GM19043 (cell line): ENCODE measurements around the gene ARHGAP22.

ENCODE experiments used
- ATAC-seq: cut with Tn5 transposase; IDR thresholded peaks from one replicate; pipeline ENCODE4 v1.9.1; 2021; ENCODE audit warnings: low read depth; ENCODE audit not compliant: unreplicated experiment

The ARHGAP22 gene

GRCh38 chr10:48535416-48536155 lies 69.3 kb downstream of the ARHGAP22 start:
- no peak for ATAC-seq

- ATAC-seq = no peak
These were observed 70.7 kb downstream of the ARHGAP22 start for GRCh38 chr10:48533951-48534720.

- no peak for ATAC-seq
These were observed 71.3 kb downstream of the ARHGAP22 start for GRCh38 chr10:48533540-48533939.

GRCh38 chr10:48531486-48531885 lies 73.4 kb downstream of the ARHGAP22 start:
- no peak for ATAC-seq

GRCh38 chr10:48529331-48529730 lies 75.5 kb downstream of the ARHGAP22 start:
- no peak for ATAC-seq

- no peak for ATAC-seq
These were observed 77.1 kb downstream of the ARHGAP22 start for GRCh38 chr10:48527756-48528155.

- ATAC-seq = no peak
These were observed 77.9 kb downstream of the ARHGAP22 start for GRCh38 chr10:48526846-48527505.

- ATAC-seq = no peak
These were observed 78.7 kb downstream of the ARHGAP22 start for GRCh38 chr10:48526011-48526821.

GRCh38 chr10:48525113-48525512 lies 79.8 kb downstream of the ARHGAP22 start:
- ATAC-seq = no peak

- no peak for ATAC-seq
These were observed 80.8 kb downstream of the ARHGAP22 start for GRCh38 chr10:48523820-48524758.

GRCh38 chr10:48523212-48523819 lies 81.6 kb downstream of the ARHGAP22 start:
- ATAC-seq = no peak

- ATAC-seq = no peak
These were observed 82.7 kb downstream of the ARHGAP22 start for GRCh38 chr10:48522011-48522765.

- no peak for ATAC-seq
These were observed 84.3 kb downstream of the ARHGAP22 start for GRCh38 chr10:48520594-48520993.

GRCh38 chr10:48520184-48520506 lies 84.7 kb downstream of the ARHGAP22 start:
- ATAC-seq = no peak

GRCh38 chr10:48519481-48520183 lies 85.2 kb downstream of the ARHGAP22 start:
- ATAC-seq = no peak

- no peak for ATAC-seq
These were observed 85.9 kb downstream of the ARHGAP22 start for GRCh38 chr10:48518986-48519385.

GRCh38 chr10:48517911-48518811 lies 86.7 kb downstream of the ARHGAP22 start:
- no peak for ATAC-seq
